GM12878 (cell line): ENCODE data around the gene SLC1A5. TPM values are rescaled to one million over a fixed set of nuclear protein-coding genes. Genes with fewer than 3 reads are reported as not detected.

Source experiments
- ATAC-seq: fragments of 200-7000 bp; cut with Tn5 transposase; 3 replicates; pipeline ENCODE4 v1.9.1; 2020; ENCODE audit warnings: mild to moderate bottlenecking, moderate library complexity
- BruUV-seq: library from RNA; stranded (reverse); fragments of 400-500 nt; replicated peaks from 2 replicates; lab custom pipeline; 2021; lab: Mats Ljungman, UMichigan
- CTCF ChIA-PET: fragments of 300-600 bp; sonication (Branson Sonifier 250); formaldehyde crosslinking; extraction: SDS; loops from one replicate; lab custom pipeline; 2021; ENCODE audit warnings: inconsistent platforms; lab: Yijun Ruan, JAX
- POLR2A ChIA-PET: fragments of 350-600 bp; formaldehyde crosslinking; extraction: SDS; loops from one replicate; lab custom pipeline; 2021; ENCODE audit warnings: inconsistent platforms; lab: Charles Lee
- RAD21 ChIA-PET: fragments of 300-600 bp; sonication (Branson Sonifier 250); formaldehyde crosslinking; loops from one replicate; lab custom pipeline; 2023; ENCODE audit warnings: antibody characterized with exemption; ENCODE audit not compliant: unreplicated experiment; lab: Charles Lee
- SMC1A ChIA-PET: fragments of 300-600 bp; sonication (Branson Sonifier 250); formaldehyde crosslinking; loops from one replicate; lab custom pipeline; 2023; ENCODE audit not compliant: unreplicated experiment, uncharacterized antibody; lab: Charles Lee
- DNase-seq: peaks from one replicate; pipeline ENCODE4 v3.0.0-alpha.2; 2011; ENCODE audit warnings: low read depth, low spot score
- FAIRE-seq: peaks from 3 replicates; lab custom pipeline; 2011; peaks lifted over from hg19 to GRCh38; lab: Jason Lieb, UNC
- H2AFZ ChIP-seq: 2 replicates; pipeline ENCODE4 v1.6.0; 2011; ENCODE audit warnings: low read depth, low read length, control low read depth; ENCODE audit not compliant: control insufficient read depth
- H3K27ac ChIP-seq: 2 replicates; pipeline ENCODE4 v1.5.1; 2011; ENCODE audit warnings: control low read depth; ENCODE audit not compliant: control insufficient read depth, insufficient read depth
- H3K27me3 ChIP-seq, 2 experiments: replicated peaks in 1 of 2; 2 replicates each; pipeline versions ENCODE4 v1.6.0 to v1.6.1; 2011; ENCODE audit warnings: low read length in 1 of 2; ENCODE audit not compliant: control insufficient read depth in 2 of 2, insufficient read depth in 2 of 2
- H3K36me3 ChIP-seq, 2 experiments: 2 replicates each; pipeline ENCODE4 v1.5.1; 2011; ENCODE audit warnings: low read length in 1 of 2; ENCODE audit not compliant: control insufficient read depth in 2 of 2, insufficient read depth in 2 of 2
- H3K4me1 ChIP-seq: 2 replicates; pipeline ENCODE4 v1.6.1; 2011; ENCODE audit warnings: mild to moderate bottlenecking, low read length, moderate library complexity, mixed read lengths; ENCODE audit not compliant: control insufficient read depth, insufficient read depth
- H3K4me2 ChIP-seq: 2 replicates; pipeline ENCODE4 v1.6.0; 2011; ENCODE audit warnings: control low read depth; ENCODE audit not compliant: control insufficient read depth, insufficient read depth
- H3K4me3 ChIP-seq: fragments of 200-600 bp; sonication (generic); 2 replicates; pipeline ENCODE4 v1.5.1; 2016
- H3K79me2 ChIP-seq: 2 replicates; pipeline ENCODE4 v1.6.0; 2011; ENCODE audit warnings: low read length; ENCODE audit not compliant: control insufficient read depth, insufficient read depth
- H3K9ac ChIP-seq: 2 replicates; pipeline ENCODE4 v1.8.0; 2011; ENCODE audit warnings: low read length, control low read depth, mixed read lengths; ENCODE audit not compliant: control insufficient read depth, insufficient read depth
- H3K9me3 ChIP-seq: replicated peaks from 3 replicates; pipeline ENCODE4 v1.5.1; 2011; ENCODE audit warnings: mild to moderate bottlenecking, low read length; ENCODE audit not compliant: control insufficient read depth, insufficient read depth
- H4K20me1 ChIP-seq: 2 replicates; pipeline ENCODE4 v1.6.0; 2011; ENCODE audit not compliant: control insufficient read depth, insufficient read depth
- CBX5 ChIP-seq: sonication (generic); IDR thresholded peaks from 2 replicates; pipeline ENCODE4 v1.6.1; 2016; ENCODE audit warnings: low read depth, moderate library complexity, mild to moderate bottlenecking, inconsistent platforms
- MEF2A ChIP-seq: IDR thresholded peaks from 2 replicates; pipeline ENCODE4 v1.6.1; 2011; ENCODE audit warnings: low read depth, mild to moderate bottlenecking, low read length, moderate library complexity; ENCODE audit not compliant: insufficient read depth
- NBN ChIP-seq: fragments of 450-650 bp; IDR thresholded peaks from 2 replicates; pipeline ENCODE4 v1.6.1; 2016
- POLR2AphosphoS5 ChIP-seq: IDR thresholded peaks from 2 replicates; pipeline ENCODE4 v1.6.1; 2011; ENCODE audit warnings: mild to moderate bottlenecking, low read length, inconsistent platforms
- WRNIP1 ChIP-seq: IDR thresholded peaks from 2 replicates; pipeline ENCODE4 v1.6.1; 2011; ENCODE audit warnings: low read depth, low read length, improper control_type of control experiment, borderline replicate concordance
- WGBS: methylation state at CpG from one replicate; pipeline ENCODE4 v1.1.6; 2016; ENCODE audit warnings: low lambda C conversion rate; ENCODE audit not compliant: insufficient replicate concordance, insufficient coverage; ENCODE audit errors: missing lambda C conversion rate; 5-methylcytosine and 5-hydroxymethylcytosine counted together
- in situ Hi-C: fragments of 300-500 bp; cut with MboI; formaldehyde crosslinking; loops from 9 replicates; pipeline ENCODE4 v1.14.3; 2018; ENCODE audit warnings: mixed read lengths
- intact Hi-C: fragments of 100-400 bp; cut with micrococcal nuclease; formaldehyde crosslinking; loops from one replicate; pipeline ENCODE4 v1.14.2; 2022; ENCODE audit not compliant: unreplicated experiment
- polyA plus RNA-seq, 11 experiments: library from polyadenylated mRNA; depleted of rRNA in 4 of 11; unstranded in 6 of 11; stranded (reverse) in 5 of 11; fragments of >200 nt; fragmentation: Nextera tagmentation in 4 of 11; fragmentation: Illumina TruSeq in 1 of 11; extraction: Ambion mirVana in 4 of 11; extraction: Trizol in 1 of 11; gene quantifications; 1 replicate in 1 of 11; 2 replicates in 10 of 11; pipeline versions ENCODE4 v1.2.1 to v1.2.3, GENCODE V29; 2011 to 2016; ENCODE audit warnings: inconsistent platforms in 2 of 11, missing spikeins in 2 of 11, low read depth in 1 of 11
- total RNA-seq, 4 experiments: library from RNA; depleted of rRNA in 3 of 4; stranded (reverse); fragments of >200 nt in 3 of 4; fragmentation: Illumina TruSeq in 1 of 4; extraction: Trizol in 1 of 4; gene quantifications; 2 replicates each; pipeline versions ENCODE4 v1.2.1 to v1.2.3, GENCODE V29; 2013 to 2021
- TF ChIP-seq, protein P1 (sequence below): fragments of 450-650 bp; IDR thresholded peaks from 2 replicates; pipeline ENCODE4 v1.6.1; 2018; ENCODE audit warnings: mild to moderate bottlenecking, low read depth, moderate library complexity; ENCODE audit not compliant: partially characterized antibody
- TF ChIP-seq, protein P2 (sequence below): fragments of 450-650 bp; IDR thresholded peaks from 2 replicates; pipeline ENCODE4 v1.6.1; 2016; ENCODE audit warnings: mild to moderate bottlenecking
- TF ChIP-seq, protein P3 (sequence below): fragments of 450-650 bp; IDR thresholded peaks from 2 replicates; pipeline ENCODE4 v1.6.1; 2017; ENCODE audit warnings: mild to moderate bottlenecking, moderate library complexity
- TF ChIP-seq, protein P4 (sequence below): fragments of 450-650 bp; IDR thresholded peaks from 2 replicates; pipeline ENCODE4 v1.6.1; 2017; ENCODE audit warnings: low read depth, mild to moderate bottlenecking, moderate library complexity

Gene SLC1A5
- total and polyA plus RNA-seq, 10 of the 15 experiments (the other 5 are each of a cell fraction or from before 2014, with no cell fraction given), result 9.1 to 129 (median 60.9) TPM

DNA sequence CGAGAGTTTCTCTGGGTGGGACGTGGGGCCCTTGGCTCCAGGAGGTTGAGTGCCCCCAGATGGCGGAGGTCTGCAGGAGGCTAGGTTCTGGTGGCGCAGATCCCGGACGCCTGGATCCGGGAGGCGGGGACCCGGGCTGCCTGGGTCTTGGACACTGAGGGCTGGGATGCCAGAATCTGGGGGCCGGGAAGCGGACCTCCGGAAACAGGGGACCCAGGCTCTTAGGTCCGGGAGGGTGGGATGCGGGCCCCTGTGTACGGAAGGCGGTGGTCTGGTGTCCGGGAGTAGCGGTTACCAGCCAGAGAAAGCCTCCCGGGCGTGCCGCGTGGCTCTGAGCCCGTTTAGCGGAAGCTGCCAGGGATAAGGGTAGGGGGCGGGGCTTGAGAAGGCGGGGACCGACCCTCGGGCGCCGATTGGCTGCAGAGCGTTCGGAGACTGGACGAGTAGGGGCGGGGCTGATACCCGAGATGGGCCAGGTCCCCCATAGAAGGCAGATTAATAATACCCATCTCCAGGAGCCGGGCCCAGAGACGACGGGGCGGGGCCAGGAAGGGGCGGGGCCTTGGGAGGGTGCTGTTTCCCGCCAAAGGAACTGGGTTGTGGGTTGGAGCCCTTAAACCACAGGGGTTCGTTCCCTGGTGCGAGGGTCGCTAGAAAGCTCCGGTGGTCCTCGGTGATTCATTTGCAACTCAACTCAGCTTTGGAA, at the start of gene SLC1A5 (continued):
- TF ChIP-seq WRNIP1, result 0 out of 2 replicates have a peak, but pooled peaks have one; percentile 62
- TF ChIP-seq CBX5, result no peak
- TF ChIP-seq, protein P1, sequence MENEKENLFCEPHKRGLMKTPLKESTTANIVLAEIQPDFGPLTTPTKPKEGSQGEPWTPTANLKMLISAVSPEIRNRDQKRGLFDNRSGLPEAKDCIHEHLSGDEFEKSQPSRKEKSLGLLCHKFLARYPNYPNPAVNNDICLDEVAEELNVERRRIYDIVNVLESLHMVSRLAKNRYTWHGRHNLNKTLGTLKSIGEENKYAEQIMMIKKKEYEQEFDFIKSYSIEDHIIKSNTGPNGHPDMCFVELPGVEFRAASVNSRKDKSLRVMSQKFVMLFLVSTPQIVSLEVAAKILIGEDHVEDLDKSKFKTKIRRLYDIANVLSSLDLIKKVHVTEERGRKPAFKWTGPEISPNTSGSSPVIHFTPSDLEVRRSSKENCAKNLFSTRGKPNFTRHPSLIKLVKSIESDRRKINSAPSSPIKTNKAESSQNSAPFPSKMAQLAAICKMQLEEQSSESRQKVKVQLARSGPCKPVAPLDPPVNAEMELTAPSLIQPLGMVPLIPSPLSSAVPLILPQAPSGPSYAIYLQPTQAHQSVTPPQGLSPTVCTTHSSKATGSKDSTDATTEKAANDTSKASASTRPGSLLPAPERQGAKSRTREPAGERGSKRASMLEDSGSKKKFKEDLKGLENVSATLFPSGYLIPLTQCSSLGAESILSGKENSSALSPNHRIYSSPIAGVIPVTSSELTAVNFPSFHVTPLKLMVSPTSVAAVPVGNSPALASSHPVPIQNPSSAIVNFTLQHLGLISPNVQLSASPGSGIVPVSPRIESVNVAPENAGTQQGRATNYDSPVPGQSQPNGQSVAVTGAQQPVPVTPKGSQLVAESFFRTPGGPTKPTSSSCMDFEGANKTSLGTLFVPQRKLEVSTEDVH, result peak; percentile 91
- TF ChIP-seq, protein P2, sequence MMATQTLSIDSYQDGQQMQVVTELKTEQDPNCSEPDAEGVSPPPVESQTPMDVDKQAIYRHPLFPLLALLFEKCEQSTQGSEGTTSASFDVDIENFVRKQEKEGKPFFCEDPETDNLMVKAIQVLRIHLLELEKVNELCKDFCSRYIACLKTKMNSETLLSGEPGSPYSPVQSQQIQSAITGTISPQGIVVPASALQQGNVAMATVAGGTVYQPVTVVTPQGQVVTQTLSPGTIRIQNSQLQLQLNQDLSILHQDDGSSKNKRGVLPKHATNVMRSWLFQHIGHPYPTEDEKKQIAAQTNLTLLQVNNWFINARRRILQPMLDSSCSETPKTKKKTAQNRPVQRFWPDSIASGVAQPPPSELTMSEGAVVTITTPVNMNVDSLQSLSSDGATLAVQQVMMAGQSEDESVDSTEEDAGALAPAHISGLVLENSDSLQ, result no peak

DNA sequence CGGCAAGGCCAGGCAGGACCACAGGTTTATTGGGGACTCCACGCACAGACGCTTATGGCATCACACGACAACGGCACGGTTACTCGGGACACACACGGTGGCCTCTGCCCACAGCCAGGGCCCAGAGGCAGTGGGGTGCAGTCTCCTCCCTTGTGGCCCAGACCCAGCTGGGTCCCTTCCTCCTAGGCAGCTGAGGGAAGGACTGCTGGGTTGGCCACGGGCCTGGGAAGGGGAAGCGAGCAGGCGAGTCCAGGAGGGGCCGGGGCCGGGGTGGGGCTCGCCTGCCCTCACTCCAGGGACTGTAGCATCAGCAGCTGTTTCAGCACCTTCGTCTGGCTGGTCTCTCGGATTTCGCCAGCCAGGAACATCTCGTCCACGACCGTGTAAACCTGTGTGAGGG, 49.8 kb upstream of the SLC1A5 start:
- no peak overlapping the region for H3K9ac ChIP-seq

More for the DNA sequence above, 49.8 kb upstream of the SLC1A5 start:
- H3K4me1 ChIP-seq, result no peaks in the 10 kb centered on the region
- WGBS, result 93% methylated on average over 15 of the region's 20 CpGs
- RAD21 ChIA-PET, result interaction anchor here (1.4 kb wide), 1 partner anchor 80 kb away, joined by 6 read pairs; no protein-coding TSS in a partner anchor
- SMC1A ChIA-PET, result interaction anchor here (0.6 kb wide), 1 partner anchor 86 kb away, joined by 3 read pairs; no protein-coding TSS in a partner anchor
- H3K4me2 ChIP-seq, result no peak overlapping the region
- CTCF ChIA-PET, result interaction anchor here (1.0 to 13.4 kb wide), 3 partner anchors 39 to 87 kb away, joined by 3 to 134 read pairs (median 11); no protein-coding TSS in a partner anchor
- H3K9me3 ChIP-seq, result no peaks in the 10 kb centered on the region
- no peak overlapping the region for H3K27ac ChIP-seq
- no peak overlapping the region for H3K4me3 ChIP-seq
- intact Hi-C loops (no loop called here), in situ Hi-C loops (no loop called here)
- FAIRE-seq, result no peak
- BruUV-seq, result TSS peak; percentile 81
- TF ChIP-seq NBN, result no peak
- TF ChIP-seq MEF2A, result no peak
- TF ChIP-seq, protein P3, sequence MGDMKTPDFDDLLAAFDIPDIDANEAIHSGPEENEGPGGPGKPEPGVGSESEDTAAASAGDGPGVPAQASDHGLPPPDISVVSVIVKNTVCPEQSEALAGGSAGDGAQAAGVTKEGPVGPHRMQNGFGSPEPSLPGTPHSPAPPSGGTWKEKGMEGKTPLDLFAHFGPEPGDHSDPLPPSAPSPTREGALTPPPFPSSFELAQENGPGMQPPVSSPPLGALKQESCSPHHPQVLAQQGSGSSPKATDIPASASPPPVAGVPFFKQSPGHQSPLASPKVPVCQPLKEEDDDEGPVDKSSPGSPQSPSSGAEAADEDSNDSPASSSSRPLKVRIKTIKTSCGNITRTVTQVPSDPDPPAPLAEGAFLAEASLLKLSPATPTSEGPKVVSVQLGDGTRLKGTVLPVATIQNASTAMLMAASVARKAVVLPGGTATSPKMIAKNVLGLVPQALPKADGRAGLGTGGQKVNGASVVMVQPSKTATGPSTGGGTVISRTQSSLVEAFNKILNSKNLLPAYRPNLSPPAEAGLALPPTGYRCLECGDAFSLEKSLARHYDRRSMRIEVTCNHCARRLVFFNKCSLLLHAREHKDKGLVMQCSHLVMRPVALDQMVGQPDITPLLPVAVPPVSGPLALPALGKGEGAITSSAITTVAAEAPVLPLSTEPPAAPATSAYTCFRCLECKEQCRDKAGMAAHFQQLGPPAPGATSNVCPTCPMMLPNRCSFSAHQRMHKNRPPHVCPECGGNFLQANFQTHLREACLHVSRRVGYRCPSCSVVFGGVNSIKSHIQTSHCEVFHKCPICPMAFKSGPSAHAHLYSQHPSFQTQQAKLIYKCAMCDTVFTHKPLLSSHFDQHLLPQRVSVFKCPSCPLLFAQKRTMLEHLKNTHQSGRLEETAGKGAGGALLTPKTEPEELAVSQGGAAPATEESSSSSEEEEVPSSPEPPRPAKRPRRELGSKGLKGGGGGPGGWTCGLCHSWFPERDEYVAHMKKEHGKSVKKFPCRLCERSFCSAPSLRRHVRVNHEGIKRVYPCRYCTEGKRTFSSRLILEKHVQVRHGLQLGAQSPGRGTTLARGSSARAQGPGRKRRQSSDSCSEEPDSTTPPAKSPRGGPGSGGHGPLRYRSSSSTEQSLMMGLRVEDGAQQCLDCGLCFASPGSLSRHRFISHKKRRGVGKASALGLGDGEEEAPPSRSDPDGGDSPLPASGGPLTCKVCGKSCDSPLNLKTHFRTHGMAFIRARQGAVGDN, result no peak
- TF ChIP-seq POLR2AphosphoS5, result no peak
- TF ChIP-seq, protein P4, sequence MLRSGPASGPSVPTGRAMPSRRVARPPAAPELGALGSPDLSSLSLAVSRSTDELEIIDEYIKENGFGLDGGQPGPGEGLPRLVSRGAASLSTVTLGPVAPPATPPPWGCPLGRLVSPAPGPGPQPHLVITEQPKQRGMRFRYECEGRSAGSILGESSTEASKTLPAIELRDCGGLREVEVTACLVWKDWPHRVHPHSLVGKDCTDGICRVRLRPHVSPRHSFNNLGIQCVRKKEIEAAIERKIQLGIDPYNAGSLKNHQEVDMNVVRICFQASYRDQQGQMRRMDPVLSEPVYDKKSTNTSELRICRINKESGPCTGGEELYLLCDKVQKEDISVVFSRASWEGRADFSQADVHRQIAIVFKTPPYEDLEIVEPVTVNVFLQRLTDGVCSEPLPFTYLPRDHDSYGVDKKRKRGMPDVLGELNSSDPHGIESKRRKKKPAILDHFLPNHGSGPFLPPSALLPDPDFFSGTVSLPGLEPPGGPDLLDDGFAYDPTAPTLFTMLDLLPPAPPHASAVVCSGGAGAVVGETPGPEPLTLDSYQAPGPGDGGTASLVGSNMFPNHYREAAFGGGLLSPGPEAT, result no peak
- POLR2A ChIA-PET, result no interaction called here
- no peaks in the 10 kb centered on the region for H4K20me1 ChIP-seq
- H3K36me3 ChIP-seq, result peaks cover 3 to 10% of the 10 kb centered on the region in 2 experiments; a peak in 3 of 4 replicates
- no peak for ATAC-seq
- H3K27me3 ChIP-seq, result no peaks in the 10 kb centered on the region
- no peak overlapping the region for H2AFZ ChIP-seq
- no peak for DNase-seq
- H3K79me2 ChIP-seq, result no peaks in the 10 kb centered on the region
